Smooth muscle cell (in vitro differentiated cells): ENCODE results near the gene ABCA2. TPM values are rescaled to one million over a fixed set of nuclear protein-coding genes. Genes with fewer than 3 reads are reported as not detected.

Experiments
- DNase-seq: peaks from one replicate; lab custom pipeline; 2025; ENCODE audit not compliant: unreplicated experiment; lab: John Stamatoyannopoulos, UW
- H2AFZ ChIP-seq: fragments of 200-600 bp; sonication (generic); 2 replicates; pipeline ENCODE4 v1.6.0; 2016; ENCODE audit warnings: antibody characterized with exemption, low read depth, mild to moderate bottlenecking
- H3F3A ChIP-seq: fragments of 200-600 bp; sonication (generic); 2 replicates; pipeline ENCODE4 v1.6.0; 2017; ENCODE audit warnings: antibody characterized with exemption, low read depth
- H3K27ac ChIP-seq: fragments of 200-600 bp; sonication (generic); 2 replicates; pipeline ENCODE4 v1.5.1; 2016; ENCODE audit warnings: low read depth, mild to moderate bottlenecking
- H3K27me3 ChIP-seq: fragments of 200-600 bp; sonication (generic); 2 replicates; pipeline ENCODE4 v1.6.1; 2016; ENCODE audit warnings: low read depth, mild to moderate bottlenecking
- H3K36me3 ChIP-seq: fragments of 200-600 bp; sonication (generic); 2 replicates; pipeline ENCODE4 v1.5.1; 2016; ENCODE audit warnings: low read depth
- H3K4me1 ChIP-seq: fragments of 200-600 bp; sonication (generic); 2 replicates; pipeline ENCODE4 v1.5.1; 2016; ENCODE audit warnings: low read depth
- H3K4me2 ChIP-seq: fragments of 200-600 bp; sonication (generic); 2 replicates; pipeline ENCODE4 v1.6.0; 2016; ENCODE audit warnings: mild to moderate bottlenecking
- H3K4me3 ChIP-seq: fragments of 200-600 bp; sonication (generic); 2 replicates; pipeline ENCODE4 v1.5.1; 2016; ENCODE audit warnings: mild to moderate bottlenecking
- H3K79me2 ChIP-seq: fragments of 200-600 bp; sonication (generic); 2 replicates; pipeline ENCODE4 v1.6.0; 2016; ENCODE audit warnings: low read depth, mild to moderate bottlenecking
- H3K9ac ChIP-seq: fragments of 200-600 bp; sonication (generic); 2 replicates; pipeline ENCODE4 v1.6.0; 2016; ENCODE audit warnings: low read depth
- H3K9me3 ChIP-seq: fragments of 200-600 bp; sonication (generic); replicated peaks from 2 replicates; pipeline ENCODE4 v1.5.1; 2016; ENCODE audit warnings: low read depth
- H4K20me1 ChIP-seq: fragments of 200-600 bp; sonication (generic); 2 replicates; pipeline ENCODE4 v1.6.0; 2016; ENCODE audit warnings: low read depth
- CTCF ChIP-seq: fragments of 200-600 bp; sonication (generic); IDR thresholded peaks from 2 replicates; pipeline ENCODE4 v1.5.1; 2017; ENCODE audit warnings: borderline replicate concordance, mild to moderate bottlenecking, antibody characterized with exemption; ENCODE audit not compliant: insufficient read depth, poor library complexity, severe bottlenecking
- WGBS: methylation state at CpG from one replicate; pipeline ENCODE4 v1.1.7; 2016; ENCODE audit warnings: low lambda C conversion rate; 5-methylcytosine and 5-hydroxymethylcytosine counted together
- polyA plus RNA-seq: library from polyadenylated mRNA; unstranded; fragments of >200 nt; fragmentation: Nextera tagmentation; extraction: Ambion mirVana; gene quantifications from 2 replicates; pipeline ENCODE4 v1.2.1, GENCODE V29; 2016
- total RNA-seq: library from RNA; depleted of rRNA; stranded (reverse); fragments of >200 nt; gene quantifications from 2 replicates; pipeline ENCODE4 v1.2.3, GENCODE V29; 2014

The ABCA2 gene
- total and polyA plus RNA-seq, 2 experiments from 2014 or later = 15.9 to 26.2 TPM

- H3K36me3 ChIP-seq = no peaks in the 10 kb centered on the region
- H3K27me3 ChIP-seq = no peaks in the 10 kb centered on the region
- peaks cover under 1% of the 10 kb centered on the region for H3K4me1 ChIP-seq
- no peak overlapping the region for H3K4me2 ChIP-seq
- H3K27ac ChIP-seq = no peak overlapping the region
- H3K79me2 ChIP-seq = no peaks in the 10 kb centered on the region
- no peak for DNase-seq
- no peak overlapping the region for H3K4me3 ChIP-seq
- H3K9me3 ChIP-seq = no peaks in the 10 kb centered on the region
- no peak overlapping the region for H3K9ac ChIP-seq
- H3F3A ChIP-seq = no peaks in the 10 kb centered on the region
- H4K20me1 ChIP-seq = peaks cover 5% of the 10 kb centered on the region
- TF ChIP-seq CTCF = no peak
- no peak overlapping the region for H2AFZ ChIP-seq
- 70% methylated on average over 10 of the region's 30 CpGs for WGBS
Measured at GRCh38 chr9:137021979-137022661, 5.9 kb downstream of the ABCA2 start.

- Histone ChIP-seq H4K20me1 (peaks cover 5% of the 10 kb centered on the region), H2AFZ (no peak overlapping the region), H3K9me3 (no peaks in the 10 kb centered on the region), H3K9ac (no peak overlapping the region), H3K79me2 (no peaks in the 10 kb centered on the region), H3K36me3 (no peaks in the 10 kb centered on the region), H3K4me2 (no peak overlapping the region), H3F3A (no peaks in the 10 kb centered on the region), H3K4me1 (no peaks in the 10 kb centered on the region), H3K4me3 (no peak overlapping the region), H3K27ac (no peak overlapping the region), H3K27me3 (no peaks in the 10 kb centered on the region)
- TF ChIP-seq CTCF = no peak
- DNase-seq = no peak
- 94% methylated on average over 6 of the region's 6 CpGs for WGBS
Measured at GRCh38 chr9:137021568-137021978, 6.5 kb downstream of the ABCA2 start.

GRCh38 chr9:137020771-137021567 is 7.1 kb downstream of the ABCA2 start:
- Histone ChIP-seq H3K4me3 (no peak overlapping the region), H3K27me3 (no peaks in the 10 kb centered on the region)
- 94% methylated on average over 26 of the region's 32 CpGs for WGBS

More at GRCh38 chr9:137020771-137021567, 7.1 kb downstream of the ABCA2 start:
- Histone ChIP-seq H3K36me3 (no peaks in the 10 kb centered on the region), H3K4me1 (no peaks in the 10 kb centered on the region), H3F3A (no peaks in the 10 kb centered on the region), H3K9me3 (no peaks in the 10 kb centered on the region), H3K4me2 (no peak overlapping the region), H2AFZ (no peak overlapping the region), H3K79me2 (no peaks in the 10 kb centered on the region), H3K27ac (no peak overlapping the region), H3K9ac (no peak overlapping the region), H4K20me1 (peaks cover 1% of the 10 kb centered on the region)
- no peak for DNase-seq
- TF ChIP-seq CTCF = no peak
